NB4 (cell line): ENCODE results near the gene SMURF1.

Experiments
- CTCF ChIP-seq: IDR thresholded peaks from one replicate; pipeline ENCODE4 v1.5.1; 2012; ENCODE audit warnings: low read depth, low read length
- MAX ChIP-seq: IDR thresholded peaks from 2 replicates; pipeline ENCODE4 v1.6.1; 2011; ENCODE audit warnings: low read depth, low read length
- POLR2A ChIP-seq: IDR thresholded peaks from 2 replicates; pipeline ENCODE4 v1.6.1; 2011; ENCODE audit warnings: mild to moderate bottlenecking; ENCODE audit not compliant: insufficient read length; ENCODE audit errors: extremely low read depth

- no peak for TF ChIP-seq CTCF
- no peak for TF ChIP-seq POLR2A
- TF ChIP-seq MAX = no peak
These were observed 23.4 kb downstream of the SMURF1 start for GRCh38 chr7:99120501-99120900.
